Activated CD4-positive, CD25-positive, alpha-beta regulatory T cell (primary cell): ENCODE results near the gene ATP6V1G2.
A peak's percentile ranks its signal among the peaks of the same experiment; 100 is the strongest.
"Not testable (repeated sequence)": the region's sequence is repeated elsewhere in the genome, so short reads cannot be mapped to it uniquely, and the experiment has no call there.

Source experiments
- DNase-seq, 4 experiments: peaks; one replicate each; lab custom pipeline; 2025; lab: John Stamatoyannopoulos, UW

Gene ATP6V1G2

DNA sequence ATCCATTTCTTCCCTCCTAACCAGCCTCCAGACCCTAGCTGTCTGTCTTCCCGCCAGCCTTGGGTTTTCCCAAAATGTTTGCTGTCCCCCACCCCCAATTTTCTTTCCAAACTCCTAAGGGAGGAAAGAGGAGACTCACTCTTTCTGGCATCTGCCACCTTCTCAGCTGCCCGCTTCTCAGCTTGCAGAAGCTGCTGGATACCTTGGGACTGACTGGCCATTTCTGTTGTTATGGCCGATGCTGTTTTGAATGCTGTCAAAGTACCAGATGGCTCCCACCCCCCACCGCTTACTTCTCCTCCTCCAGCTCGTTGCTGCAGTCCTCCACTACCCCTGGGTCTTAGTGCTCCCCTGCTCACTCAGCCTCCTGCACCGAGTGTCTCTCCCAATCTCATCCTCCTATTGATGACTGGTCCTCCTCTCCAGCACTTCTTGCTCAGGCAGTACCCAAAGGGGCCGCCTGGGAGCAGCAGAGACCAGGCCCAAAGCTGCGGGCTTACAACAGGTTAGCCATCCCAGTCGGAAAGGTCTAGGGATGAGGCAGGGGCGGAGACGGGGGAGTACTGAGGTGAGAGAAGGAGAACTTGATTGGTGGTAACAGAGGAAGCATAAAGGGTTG, at the start of gene ATP6V1G2:
TSS of gene ATP6V1G2 (minus strand) at position 270 of the 619 bp plus-strand sequence. CDS start at position 221, 49 bp downstream.
- DNase-seq: peak; percentile 58 to 86 (median 68)

GRCh38 chr6:31592396-31592771, 46.0 kb upstream of the ATP6V1G2 start:
- no peak for DNase-seq

GRCh38 chr6:31590691-31591090, 44.3 kb upstream of the ATP6V1G2 start:
- DNase-seq: not testable (repeated sequence)

GRCh38 chr6:31588871-31589650, 42.7 kb upstream of the ATP6V1G2 start:
- DNase-seq: no peak

- no peak for DNase-seq
These were observed 41.7 kb upstream of the ATP6V1G2 start for GRCh38 chr6:31587791-31588777.

DNA sequence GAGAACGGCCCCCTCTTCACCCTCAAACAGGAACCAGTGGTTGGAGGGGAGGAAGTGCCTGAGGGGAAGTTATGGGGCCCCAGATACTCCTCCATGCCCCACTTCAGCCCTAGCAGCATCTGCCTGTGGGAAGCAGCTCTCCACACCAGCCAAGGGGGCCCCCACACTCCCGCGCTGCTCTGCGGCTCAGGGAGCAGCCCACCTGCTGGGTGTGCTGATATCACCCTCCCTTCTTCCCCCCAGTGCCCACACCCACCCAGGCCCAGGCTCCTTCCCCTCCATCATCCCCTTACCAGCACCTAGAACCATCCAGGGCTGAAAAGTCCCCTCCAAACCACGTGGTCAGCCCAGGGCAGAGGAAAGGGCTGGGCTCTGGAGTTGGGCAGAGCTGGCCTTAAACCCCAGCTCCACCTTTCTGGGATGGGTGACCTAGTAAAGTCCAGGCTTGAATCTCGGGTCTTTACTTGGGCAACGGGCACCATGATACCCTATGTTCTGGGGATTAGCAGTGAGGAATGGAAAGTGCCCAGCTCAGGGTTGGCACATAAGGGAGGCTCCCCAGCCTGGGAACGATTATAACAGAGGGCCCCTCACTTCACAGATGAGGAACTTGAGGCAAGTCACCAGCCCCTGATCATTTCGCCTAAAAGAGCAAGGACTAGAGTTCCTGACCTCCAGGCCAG, 40.3 kb upstream of the ATP6V1G2 start:
- peak in 1 of 4 experiments; percentile 8 for DNase-seq

DNA sequence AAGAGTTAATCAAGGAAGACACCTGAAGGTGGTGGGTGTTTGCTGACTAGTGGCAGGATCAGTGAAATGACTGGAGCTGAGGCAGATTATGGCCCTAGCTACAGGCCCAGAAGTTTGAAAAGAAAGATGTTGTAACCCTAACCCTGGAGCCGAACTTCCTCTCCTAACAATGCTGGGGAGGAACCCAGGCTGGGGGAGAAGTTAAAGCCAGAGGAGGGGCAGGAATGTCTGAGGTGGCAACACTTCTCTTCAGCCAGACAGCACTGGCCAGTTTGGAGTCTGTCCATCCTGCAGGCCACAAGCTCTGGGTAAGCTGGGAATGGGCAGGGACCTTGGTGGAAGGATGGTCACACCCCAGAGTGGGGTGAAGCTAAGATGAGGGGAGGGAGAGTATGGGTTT, 39.6 kb upstream of the ATP6V1G2 start, which contains the start of gene LST1:
TSS of gene LST1 (plus strand) at position 270 of the 400 bp plus-strand sequence. CDS start 1,023 bp downstream, outside the sequence.
- DNase-seq: no peak

GRCh38 chr6:31585491-31585890, 39.1 kb upstream of the ATP6V1G2 start:
- no peak for DNase-seq

GRCh38 chr6:31582230-31582643, 35.8 kb upstream of the ATP6V1G2 start, which contains the start of gene LTB:
Gene LTB (minus strand): TSS chr6:31582424. CDS start chr6:31582417, 7 bp downstream.
- peak in 3 of 4 experiments; percentile 25 to 72 (median 66) for DNase-seq

DNA sequence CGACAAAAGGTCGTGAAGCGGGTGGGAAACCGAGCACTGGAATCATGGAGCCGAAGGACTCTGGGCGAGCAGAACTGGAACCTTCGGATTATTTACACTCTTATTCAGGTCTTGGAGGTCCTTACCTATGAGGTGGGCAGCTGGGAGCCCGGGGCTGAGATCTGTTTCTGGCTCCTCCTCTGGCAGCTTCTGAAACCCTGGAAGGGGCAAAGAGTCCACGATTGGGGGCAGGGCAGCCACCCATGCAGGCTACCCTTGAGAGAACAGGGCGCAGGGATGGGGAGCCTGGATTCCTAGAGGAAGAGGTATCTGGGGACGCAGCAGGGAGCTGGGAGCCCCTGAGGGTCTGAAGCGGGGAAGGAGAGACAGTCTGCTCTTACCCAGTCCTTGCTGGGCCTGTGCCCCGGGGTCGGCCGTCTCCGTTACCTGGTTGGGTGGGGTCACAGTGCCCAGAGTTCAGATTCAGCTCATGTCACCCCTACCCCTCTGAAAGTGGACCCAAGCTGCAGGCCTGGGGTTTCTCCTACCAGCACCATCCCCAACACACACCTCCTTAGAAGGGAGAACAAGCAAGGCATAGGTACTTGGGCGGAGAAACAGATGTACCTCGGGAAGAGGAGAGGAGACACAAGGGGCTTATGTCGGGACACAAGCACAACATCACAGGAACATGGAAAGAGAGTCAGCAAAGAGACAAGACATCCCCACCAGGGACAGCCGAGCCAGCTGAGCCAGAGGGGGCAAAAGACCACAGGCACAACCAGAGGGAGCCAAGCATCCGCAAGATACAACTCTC, 35.2 kb upstream of the ATP6V1G2 start:
- DNase-seq: no peak

DNA sequence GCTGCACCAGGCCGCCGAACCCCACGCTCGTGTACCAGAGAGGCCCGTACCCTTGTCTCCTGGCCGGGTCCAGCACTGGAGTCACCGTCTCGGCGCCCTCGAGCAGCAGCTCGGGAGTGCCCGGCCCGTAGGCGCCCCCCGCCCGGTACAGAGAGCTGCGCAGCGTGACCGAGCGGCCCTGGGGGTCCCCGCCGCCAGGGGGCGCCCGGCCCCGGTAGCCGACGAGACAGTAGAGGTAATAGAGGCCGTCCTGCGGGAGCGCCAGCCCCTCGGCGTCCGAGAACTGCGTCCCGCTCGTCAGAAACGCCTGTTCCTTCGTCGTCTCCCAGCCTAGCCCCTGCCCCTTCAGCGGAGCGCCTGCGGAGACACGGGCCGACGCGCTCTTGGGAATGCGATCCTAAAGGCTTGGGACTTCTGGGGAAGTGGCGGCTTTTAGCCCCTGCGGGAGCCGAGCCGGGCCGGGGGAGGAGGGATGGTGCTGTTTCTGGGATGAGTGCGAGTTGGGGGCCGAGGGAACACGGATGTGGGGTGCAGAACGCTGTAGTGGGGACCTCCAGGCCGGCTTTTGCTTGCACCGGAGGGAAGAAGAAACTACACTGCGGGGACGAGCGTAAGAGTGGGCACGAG, 34.5 kb upstream of the ATP6V1G2 start:
- peak; percentile 77 to 89 (median 87) for DNase-seq

GRCh38 chr6:31580438-31580740, 34.0 kb upstream of the ATP6V1G2 start:
- DNase-seq: no peak

GRCh38 chr6:31579546-31580437, 33.4 kb upstream of the ATP6V1G2 start:
- DNase-seq: no peak

DNA sequence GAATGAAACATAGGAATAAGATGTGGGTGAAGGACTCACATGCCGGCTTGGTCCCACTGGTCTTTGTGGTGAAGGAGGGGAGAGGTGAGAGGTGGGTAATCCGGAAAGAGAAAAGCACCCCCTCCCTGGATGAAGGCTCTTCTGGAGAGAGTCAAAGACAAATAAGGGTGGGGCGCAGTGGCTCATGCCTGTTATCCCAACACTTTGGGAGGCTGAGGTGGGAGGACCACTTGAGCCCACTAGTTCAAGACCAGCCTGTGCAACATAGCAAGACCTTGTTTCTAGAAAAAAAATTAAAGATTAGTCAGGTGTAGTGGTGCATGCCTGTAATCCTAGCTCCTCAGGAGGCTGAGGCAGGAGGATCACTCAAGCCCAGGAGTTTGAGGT, 32.7 kb upstream of the ATP6V1G2 start:
- no peak for DNase-seq

DNA sequence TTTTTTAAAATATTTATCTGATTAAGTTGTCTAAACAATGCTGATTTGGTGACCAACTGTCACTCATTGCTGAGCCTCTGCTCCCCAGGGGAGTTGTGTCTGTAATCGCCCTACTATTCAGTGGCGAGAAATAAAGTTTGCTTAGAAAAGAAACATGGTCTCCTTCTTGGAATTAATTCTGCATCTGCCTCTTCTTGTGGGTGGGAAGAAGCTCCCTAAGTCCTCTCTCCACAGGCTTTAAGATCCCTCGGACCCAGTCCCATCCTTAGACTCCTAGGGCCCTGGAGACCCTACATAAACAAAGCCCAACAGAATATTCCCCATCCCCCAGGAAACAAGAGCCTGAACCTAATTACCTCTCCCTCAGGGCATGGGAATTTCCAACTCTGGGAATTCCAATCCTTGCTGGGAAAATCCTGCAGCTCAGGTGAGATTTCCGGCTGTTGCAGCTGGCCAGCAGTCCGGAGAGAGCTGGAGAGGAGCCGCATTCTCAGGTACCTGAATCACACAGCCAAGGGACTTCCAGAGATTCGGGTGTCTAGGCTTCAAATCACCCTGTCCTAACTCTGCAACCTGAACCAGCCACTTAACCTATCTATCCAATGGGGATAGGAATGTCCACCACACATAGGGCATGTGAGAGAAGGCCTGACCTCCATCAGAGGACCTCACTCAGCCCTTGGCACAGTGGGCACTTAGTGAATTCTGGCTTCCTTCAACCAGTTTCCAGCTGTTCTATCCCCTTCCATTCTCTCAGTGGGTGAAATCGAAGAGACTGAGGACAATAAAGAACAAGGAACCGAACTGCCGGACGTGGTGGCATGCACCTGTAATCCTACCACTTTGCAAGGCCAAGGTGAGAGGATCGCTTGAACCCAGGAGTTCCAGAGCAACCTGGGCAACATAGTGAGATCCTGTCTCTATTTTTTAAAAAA, 32.0 kb upstream of the ATP6V1G2 start:
- no peak for DNase-seq

- no peak for DNase-seq
These were observed 31.2 kb upstream of the ATP6V1G2 start for GRCh38 chr6:31577579-31577966.

GRCh38 chr6:31576897-31577578, 30.6 kb upstream of the ATP6V1G2 start:
- peak in 1 of 4 experiments; percentile 26 for DNase-seq
